Keratinocyte (primary cell): ENCODE data around the gene CYB561.

ENCODE experiments used
- EZH2 ChIP-seq: IDR thresholded peaks from one replicate; pipeline ENCODE4 v1.6.1; 2012; ENCODE audit warnings: inconsistent platforms, mild to moderate bottlenecking, low read length, moderate library complexity
- TF ChIP-seq, protein P1 (sequence below), 3 experiments: IDR thresholded peaks in 1 of 3; conservative IDR thresholded peaks in 1 of 3; optimal IDR thresholded peaks in 1 of 3; 2 replicates in 2 of 3; 3 replicates in 1 of 3; pipeline versions ENCODE3 to v1.5.1; 2011; ENCODE audit warnings: low read length in 3 of 3, mild to moderate bottlenecking in 3 of 3, moderate library complexity in 2 of 3, control low read depth in 1 of 3, inconsistent platforms in 1 of 3; ENCODE audit not compliant: insufficient read depth in 2 of 3; ENCODE audit errors: extremely low read depth in 1 of 3

DNA sequence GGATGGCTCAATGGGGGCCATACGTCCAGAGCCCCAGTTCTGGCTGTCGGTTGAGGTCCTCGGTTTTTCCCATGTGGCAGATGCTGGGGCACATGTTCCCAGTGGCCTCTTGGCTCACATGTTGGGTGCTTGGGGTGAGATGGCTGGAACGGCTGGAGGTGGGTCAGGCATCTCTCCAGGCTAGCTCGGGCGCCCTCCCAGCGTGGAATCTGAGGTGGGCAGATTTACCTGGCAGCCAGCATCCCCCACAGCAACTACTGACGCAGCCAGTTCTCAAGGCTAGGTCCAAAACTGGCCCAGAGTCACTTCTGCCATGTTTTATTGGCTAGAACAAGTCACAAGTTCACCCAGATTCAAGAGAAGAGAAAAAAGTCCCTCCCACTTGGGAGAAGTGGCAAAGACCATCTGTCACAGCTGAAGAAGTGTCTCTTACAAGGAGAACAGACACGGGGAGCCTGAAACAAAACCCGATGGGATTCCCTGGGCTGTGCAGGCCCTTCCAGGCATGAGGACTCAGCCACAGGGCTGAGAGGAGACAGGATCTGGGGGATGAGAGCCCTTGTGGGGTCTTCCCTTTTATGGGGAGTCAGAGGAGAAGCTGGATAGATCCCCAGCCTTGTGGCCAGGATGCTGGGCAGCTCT lies 46.0 kb upstream of the CYB561 start:
- TF ChIP-seq, protein P1, sequence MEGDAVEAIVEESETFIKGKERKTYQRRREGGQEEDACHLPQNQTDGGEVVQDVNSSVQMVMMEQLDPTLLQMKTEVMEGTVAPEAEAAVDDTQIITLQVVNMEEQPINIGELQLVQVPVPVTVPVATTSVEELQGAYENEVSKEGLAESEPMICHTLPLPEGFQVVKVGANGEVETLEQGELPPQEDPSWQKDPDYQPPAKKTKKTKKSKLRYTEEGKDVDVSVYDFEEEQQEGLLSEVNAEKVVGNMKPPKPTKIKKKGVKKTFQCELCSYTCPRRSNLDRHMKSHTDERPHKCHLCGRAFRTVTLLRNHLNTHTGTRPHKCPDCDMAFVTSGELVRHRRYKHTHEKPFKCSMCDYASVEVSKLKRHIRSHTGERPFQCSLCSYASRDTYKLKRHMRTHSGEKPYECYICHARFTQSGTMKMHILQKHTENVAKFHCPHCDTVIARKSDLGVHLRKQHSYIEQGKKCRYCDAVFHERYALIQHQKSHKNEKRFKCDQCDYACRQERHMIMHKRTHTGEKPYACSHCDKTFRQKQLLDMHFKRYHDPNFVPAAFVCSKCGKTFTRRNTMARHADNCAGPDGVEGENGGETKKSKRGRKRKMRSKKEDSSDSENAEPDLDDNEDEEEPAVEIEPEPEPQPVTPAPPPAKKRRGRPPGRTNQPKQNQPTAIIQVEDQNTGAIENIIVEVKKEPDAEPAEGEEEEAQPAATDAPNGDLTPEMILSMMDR (optimal IDR thresholded peaks at IDR 0.05 in 1 of 3, IDR thresholded peaks at IDR 0.05 in 1 of 3, conservative IDR thresholded peaks at IDR 0.05 in 1 of 3; ENCODE audit: extremely low read depth in 1 of 3, insufficient read depth in 2 of 3, low read length in 3 of 3): no peak
- TF ChIP-seq EZH2: no peak
